Testis (tissue), 2 donors: ENCODE results near the gene SEC14L5.

Experiments
- POLR2A ChIP-seq: fragments of 450-650 bp; IDR thresholded peaks from one replicate; pipeline ENCODE4 v1.6.1; 2017; ENCODE audit warnings: antibody characterized with exemption, mild to moderate bottlenecking, moderate library complexity
- TF ChIP-seq, protein P1 (sequence below), 3 experiments: fragments of 450-650 bp in 2 of 3; fragments of 200-600 bp in 1 of 3; sonication (generic) in 1 of 3; IDR thresholded peaks; one replicate each; pipeline ENCODE4 v1.5.1; 2016 to 2019; ENCODE audit warnings: antibody characterized with exemption in 3 of 3, mild to moderate bottlenecking in 2 of 3, moderate library complexity in 1 of 3

DNA sequence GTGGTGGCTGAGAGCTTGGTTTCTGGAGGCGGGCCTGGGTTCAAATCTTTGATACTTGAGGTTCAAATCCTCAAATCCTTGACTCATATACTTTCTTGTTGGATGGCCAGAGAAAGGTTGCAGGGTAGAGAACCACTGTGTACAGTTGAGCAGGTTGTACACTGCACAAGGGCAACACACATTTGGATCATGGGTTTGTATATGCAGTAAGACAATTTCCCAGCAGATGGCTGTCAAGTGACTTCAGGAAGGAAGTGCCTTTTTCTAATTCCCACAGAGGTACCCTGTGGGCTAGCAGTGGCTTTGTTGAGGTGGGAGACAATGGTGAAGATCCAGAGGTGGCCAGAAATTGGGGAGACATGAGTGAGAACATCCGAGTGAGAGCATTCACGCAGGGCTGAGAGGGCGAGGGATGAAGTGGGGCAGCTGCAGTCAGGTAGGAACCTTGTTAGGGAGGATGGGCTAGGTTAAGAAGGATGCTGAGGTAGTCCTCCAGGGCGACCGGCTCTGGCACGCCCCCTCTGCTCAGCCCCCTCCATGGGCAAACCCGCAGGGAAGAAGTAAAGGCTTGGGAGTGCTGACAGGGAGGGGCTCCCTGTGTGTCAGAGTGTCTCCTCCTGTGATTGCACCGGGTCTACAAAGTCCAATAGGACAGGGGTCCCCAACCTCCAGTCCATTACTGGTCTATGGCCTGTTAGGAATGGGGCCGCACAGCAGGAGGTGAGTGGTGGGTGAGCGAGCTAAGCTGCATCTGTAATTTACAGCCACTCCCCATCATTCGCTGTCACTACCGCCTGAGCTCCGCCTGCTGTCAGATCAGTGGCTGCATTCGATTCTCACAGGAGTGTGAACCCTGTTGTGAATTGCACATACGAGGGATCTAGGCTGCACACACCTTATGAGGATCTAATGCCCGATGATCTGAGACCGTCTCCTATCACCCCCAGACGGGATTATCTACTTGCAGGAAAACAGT lies 104.9 kb downstream of the SEC14L5 start:
- TF ChIP-seq, protein P1, sequence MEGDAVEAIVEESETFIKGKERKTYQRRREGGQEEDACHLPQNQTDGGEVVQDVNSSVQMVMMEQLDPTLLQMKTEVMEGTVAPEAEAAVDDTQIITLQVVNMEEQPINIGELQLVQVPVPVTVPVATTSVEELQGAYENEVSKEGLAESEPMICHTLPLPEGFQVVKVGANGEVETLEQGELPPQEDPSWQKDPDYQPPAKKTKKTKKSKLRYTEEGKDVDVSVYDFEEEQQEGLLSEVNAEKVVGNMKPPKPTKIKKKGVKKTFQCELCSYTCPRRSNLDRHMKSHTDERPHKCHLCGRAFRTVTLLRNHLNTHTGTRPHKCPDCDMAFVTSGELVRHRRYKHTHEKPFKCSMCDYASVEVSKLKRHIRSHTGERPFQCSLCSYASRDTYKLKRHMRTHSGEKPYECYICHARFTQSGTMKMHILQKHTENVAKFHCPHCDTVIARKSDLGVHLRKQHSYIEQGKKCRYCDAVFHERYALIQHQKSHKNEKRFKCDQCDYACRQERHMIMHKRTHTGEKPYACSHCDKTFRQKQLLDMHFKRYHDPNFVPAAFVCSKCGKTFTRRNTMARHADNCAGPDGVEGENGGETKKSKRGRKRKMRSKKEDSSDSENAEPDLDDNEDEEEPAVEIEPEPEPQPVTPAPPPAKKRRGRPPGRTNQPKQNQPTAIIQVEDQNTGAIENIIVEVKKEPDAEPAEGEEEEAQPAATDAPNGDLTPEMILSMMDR (IDR thresholded peaks at IDR 0.05), result no peak
- no peak for TF ChIP-seq POLR2A
